ENCODE results near the gene DNAH14. TPM values are rescaled to one million over a fixed set of nuclear protein-coding genes. Genes with fewer than 3 reads are reported as not detected.

DNAH14 gene
- total and polyA plus RNA-seq, 9 of the 15 experiments (the other 6 are each of a cell fraction or from before 2014, with no cell fraction given): 58.4 to 142 (median 98.4) TPM

- TF ChIP-seq ZNF408 (CRISPR knock-in tag; IDR thresholded peaks at IDR 0.05; ENCODE audit: low read depth) (no peak), ATF2 (CRISPR knock-in tag; IDR thresholded peaks at IDR 0.05) (no peak), KLF10 (CRISPR knock-in tag; IDR thresholded peaks at IDR 0.05) (no peak), ZNF507 (tag; conservative IDR thresholded peaks at IDR 0.05) (no peak), POLR2B (IDR thresholded peaks at IDR 0.05; ENCODE audit: low read depth, partially characterized antibody) (peak; percentile 70), HMBOX1 (IDR thresholded peaks at IDR 0.05) (no peak), ELK3 (CRISPR knock-in tag; IDR thresholded peaks at IDR 0.05) (no peak), HNRNPLL (IDR thresholded peaks at IDR 0.05; ENCODE audit: low read depth, low read length, poor library complexity, severe bottlenecking) (peak; percentile 57), ZNF75A (CRISPR knock-in tag; IDR thresholded peaks at IDR 0.05) (no peak), ZNF239 (CRISPR knock-in tag; IDR thresholded peaks at IDR 0.05) (no peak), NCOA6 (IDR thresholded peaks at IDR 0.05) (peak; percentile 35; the same call in 1 of the 2 replicates), HMG20B (CRISPR knock-in tag; IDR thresholded peaks at IDR 0.05) (no peak), TCF3 (CRISPR knock-in tag; IDR thresholded peaks at IDR 0.05) (peak; percentile 93), STAT6 (CRISPR knock-in tag; IDR thresholded peaks at IDR 0.05) (no peak), NCOA1 (IDR thresholded peaks at IDR 0.05; ENCODE audit: low read depth) (peak; percentile 60; the same call in 1 of the 2 replicates), GTF2E2 (tag; IDR thresholded peaks at IDR 0.05) (0 out of 2 replicates have a peak, but pooled peaks have one; percentile 55), CHD2 (IDR thresholded peaks at IDR 0.05; ENCODE audit: low read depth, low read length) (peak; percentile 70), PHF21A (IDR thresholded peaks at IDR 0.05; ENCODE audit: borderline replicate concordance, low read depth) (peak; percentile 24), ZNF785 (CRISPR knock-in tag; IDR thresholded peaks at IDR 0.05) (no peak), TFE3 (CRISPR knock-in tag; IDR thresholded peaks at IDR 0.05) (no peak), ZNF766 (CRISPR knock-in tag; conservative IDR thresholded peaks at IDR 0.05) (peak; percentile 68; the same call in 1 of the 2 replicates)
These were observed 498.8 kb downstream of the DNAH14 start (continued) for GRCh38 chr1:225428068-225428880.

All from K562 (cell line).